Stimulated activated CD4-positive, alpha-beta T cell treated with anti-CD3 and anti-CD28 coated beads, Interleukin-12 subunit alpha, Interleukin-12 subunit beta, amount 100 ng/mL, for 48 hours (primary cell): Measurements from ENCODE around the gene TEPSIN.

ENCODE experiments used
- DNase-seq, 3 donors: peaks; one replicate each; pipeline ENCODE4 v3.0.0-alpha.2; 2020; ENCODE audit warnings: low read depth in 2 of 3, low spot score in 1 of 3

Gene TEPSIN

GRCh38 chr17:81271226-81271625 lies 32.4 kb upstream of the TEPSIN start:
- no peak for DNase-seq

GRCh38 chr17:81270279-81270678 lies 31.4 kb upstream of the TEPSIN start:
- DNase-seq = no peak

GRCh38 chr17:81267390-81268067 lies 28.7 kb upstream of the TEPSIN start:
- DNase-seq = no peak

- DNase-seq = no peak
Observed at GRCh38 chr17:81265576-81265975, 26.7 kb upstream of the TEPSIN start.

GRCh38 chr17:81264640-81265039 lies 25.8 kb upstream of the TEPSIN start:
- no peak for DNase-seq

GRCh38 chr17:81263371-81264181 lies 24.7 kb upstream of the TEPSIN start:
- no peak for DNase-seq

- no peak for DNase-seq
Observed at GRCh38 chr17:81261582-81262336, 22.9 kb upstream of the TEPSIN start.

- DNase-seq = no peak
Observed at GRCh38 chr17:81261096-81261495, 22.2 kb upstream of the TEPSIN start.

- no peak for DNase-seq
Observed at GRCh38 chr17:81260641-81261040, 21.8 kb upstream of the TEPSIN start.

- no peak for DNase-seq
Observed at GRCh38 chr17:81260171-81260570, 21.3 kb upstream of the TEPSIN start.

GRCh38 chr17:81259058-81259605 lies 20.3 kb upstream of the TEPSIN start:
- no peak for DNase-seq

- DNase-seq = no peak
Observed at GRCh38 chr17:81258292-81258691, 19.4 kb upstream of the TEPSIN start.

GRCh38 chr17:81257533-81257932 lies 18.7 kb upstream of the TEPSIN start:
- DNase-seq = no peak

GRCh38 chr17:81256616-81257015 lies 17.8 kb upstream of the TEPSIN start:
- DNase-seq = no peak

GRCh38 chr17:81254955-81255717 lies 16.3 kb upstream of the TEPSIN start:
- no peak for DNase-seq

GRCh38 chr17:81253358-81254131 lies 14.7 kb upstream of the TEPSIN start:
- peak; percentile 26 to 54 (median 30) for DNase-seq

- DNase-seq = no peak
Observed at GRCh38 chr17:81252987-81253329, 14.1 kb upstream of the TEPSIN start.

- no peak for DNase-seq
Observed at GRCh38 chr17:81252326-81252986, 13.6 kb upstream of the TEPSIN start.

- DNase-seq = no peak
Observed at GRCh38 chr17:81251709-81252301, 12.9 kb upstream of the TEPSIN start.
